Ecto neural progenitor cell (in vitro differentiated cells): Measurements from ENCODE around the gene HSF5.
"Not testable (repeated sequence)": the region's sequence is repeated elsewhere in the genome, so short reads cannot be mapped to it uniquely, and the experiment has no call there.

Experiments
- DNase-seq: peaks from one replicate; pipeline ENCODE4 v3.0.0-alpha.2; 2018; ENCODE audit warnings: low spot score

The HSF5 gene

DNA sequence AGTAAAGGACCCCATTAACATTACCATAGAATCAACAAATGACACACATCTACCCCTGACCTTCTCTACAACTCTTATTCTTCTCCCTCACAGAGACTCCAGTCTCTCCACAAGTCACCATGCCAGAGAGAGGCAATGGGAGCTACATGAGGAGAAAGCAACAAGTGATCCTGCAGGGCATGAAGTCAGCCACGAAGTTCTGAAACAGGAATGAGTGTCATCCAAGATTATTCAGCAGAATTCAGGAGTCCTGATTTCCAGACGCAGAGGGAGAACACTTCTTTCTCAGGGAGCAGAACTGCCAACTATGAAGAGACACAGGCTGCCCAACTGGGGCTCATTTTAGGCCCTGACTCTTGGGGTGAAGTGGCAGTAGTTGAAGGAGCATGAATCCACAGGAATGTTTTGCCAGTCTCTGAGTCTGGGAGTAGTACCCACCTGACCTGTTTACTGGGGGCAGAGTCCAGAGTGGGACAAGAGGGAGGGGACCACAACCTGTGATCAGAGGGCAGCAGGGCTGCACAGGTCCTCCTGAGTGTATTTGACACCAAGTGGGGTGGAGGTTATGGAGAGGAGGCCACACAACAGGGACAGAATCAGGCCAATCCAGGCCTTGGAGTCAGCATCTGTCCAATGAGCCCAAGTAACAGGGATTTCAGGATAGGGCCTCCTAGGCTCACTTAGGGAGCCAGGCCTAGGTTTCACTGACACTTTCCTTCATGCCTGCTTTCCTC, 28.6 kb upstream of the HSF5 start:
- DNase-seq: peak; percentile 58

DNA sequence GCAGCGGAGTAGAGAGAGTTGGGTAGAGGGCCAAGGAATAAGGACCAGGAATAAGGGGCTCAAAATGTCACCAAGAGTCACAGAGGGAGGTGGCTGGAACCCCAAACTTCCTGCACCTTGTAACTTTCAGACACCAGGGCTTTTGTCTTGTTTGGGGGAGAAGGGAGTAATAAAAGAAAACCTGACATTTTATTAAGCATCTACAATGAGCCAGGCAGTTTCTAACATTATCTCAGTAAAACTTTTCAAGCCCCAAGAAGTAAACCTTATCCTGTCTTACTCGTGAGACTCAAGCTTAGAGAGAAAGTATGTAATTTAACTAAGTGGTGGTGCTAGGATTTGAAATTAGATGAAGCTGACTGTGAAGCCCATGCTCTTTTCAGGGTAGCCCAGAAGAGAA, 27.1 kb upstream of the HSF5 start:
- DNase-seq: no peak

DNA sequence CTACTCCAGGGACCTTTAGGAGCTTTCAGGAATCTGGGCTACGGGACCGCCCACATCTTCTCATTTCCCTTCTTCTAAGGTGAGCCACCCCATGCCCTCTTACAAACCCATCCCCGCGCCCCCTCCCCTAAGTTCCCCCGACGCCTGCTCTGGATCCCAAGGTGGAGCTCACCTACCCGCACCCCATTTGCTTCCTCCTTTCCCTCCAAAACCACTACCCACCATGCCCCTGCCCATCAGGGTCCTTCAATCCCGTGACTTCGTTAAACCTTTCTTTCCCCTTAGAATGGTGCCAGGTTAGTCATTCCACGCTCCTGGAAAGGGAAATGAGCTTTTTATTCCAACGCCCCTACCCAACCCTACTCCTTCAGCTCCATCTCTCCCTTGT, 26.6 kb upstream of the HSF5 start:
- no peak for DNase-seq

DNA sequence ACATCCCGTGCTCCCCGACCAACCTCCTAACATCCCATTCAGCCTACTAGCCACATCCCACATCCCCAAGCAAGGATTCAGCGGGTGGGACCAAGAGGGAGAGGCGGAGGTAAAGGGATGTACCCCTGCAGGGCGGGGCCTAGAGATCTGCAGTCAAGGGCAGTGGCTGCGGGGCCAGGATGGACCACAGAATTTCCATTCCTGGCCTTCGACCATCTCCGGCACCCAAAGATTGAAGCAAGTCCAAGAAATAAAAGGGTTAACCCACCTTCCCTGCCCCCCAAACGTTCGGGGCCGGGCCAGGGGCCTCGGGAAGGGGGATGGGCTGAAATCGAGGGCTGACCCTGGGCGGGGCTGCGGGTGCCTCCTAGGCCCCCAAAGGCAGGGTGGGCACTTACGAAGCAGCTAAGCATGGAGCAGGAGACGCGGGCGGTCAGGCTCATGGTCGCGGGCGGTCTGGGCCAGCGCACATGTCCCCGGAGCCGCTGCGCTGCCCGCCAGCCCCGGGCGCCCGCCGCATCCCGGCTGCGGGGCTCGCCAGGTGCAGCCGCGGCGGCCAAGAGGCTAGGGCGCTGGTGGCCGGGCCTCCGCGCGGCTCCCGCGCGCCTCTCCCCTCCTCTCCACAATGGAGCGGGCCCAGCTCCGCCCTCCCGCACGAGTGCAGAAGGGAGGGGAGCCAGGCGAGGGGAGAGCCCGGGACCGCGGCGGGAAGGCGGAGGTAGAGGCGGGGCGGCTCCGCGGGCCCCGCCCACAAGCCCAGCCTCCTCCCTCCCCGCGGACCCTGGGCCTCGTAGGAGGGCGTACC, 26.0 kb upstream of the HSF5 start, which contains the start of gene MTMR4:
Gene MTMR4, minus strand, starts transcription at position 674 of the 805 bp plus-strand sequence. Its CDS starts 231 bp downstream, at position 443.
- DNase-seq: peak; percentile 94

DNA sequence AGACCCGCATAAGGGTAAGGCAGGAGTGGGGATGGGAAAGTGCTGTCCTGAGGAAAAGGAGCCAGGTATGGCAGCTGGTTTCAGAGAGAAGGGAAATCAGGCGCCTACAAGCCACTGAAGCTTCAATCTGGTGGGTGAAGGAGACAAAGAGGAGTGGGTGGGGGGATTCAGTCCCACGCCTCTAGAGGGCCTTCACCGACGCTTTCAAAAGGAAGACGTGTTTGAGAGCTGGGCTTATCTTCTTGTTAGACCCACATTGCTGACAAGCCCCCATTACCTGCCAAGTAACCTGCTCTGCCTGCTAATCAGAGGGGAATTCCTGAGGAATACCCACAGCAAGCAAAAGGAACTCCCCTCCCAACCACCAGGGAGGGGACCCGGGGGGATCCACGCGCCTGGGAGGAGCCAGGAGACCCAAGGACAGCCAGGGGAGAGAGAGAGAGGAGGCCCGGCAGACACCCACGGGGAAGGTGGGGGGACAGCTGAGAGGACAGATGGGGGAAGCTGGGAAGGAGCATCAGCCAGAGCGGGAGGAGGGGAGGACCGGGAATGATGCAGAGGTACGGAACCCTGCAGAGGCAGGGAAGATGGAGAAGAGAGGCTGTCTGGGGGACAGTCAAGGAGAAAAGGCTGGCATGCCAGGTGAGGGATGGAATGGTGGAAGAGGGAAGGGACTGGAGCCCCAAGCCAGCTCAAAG, 25.2 kb upstream of the HSF5 start:
- DNase-seq: no peak

DNA sequence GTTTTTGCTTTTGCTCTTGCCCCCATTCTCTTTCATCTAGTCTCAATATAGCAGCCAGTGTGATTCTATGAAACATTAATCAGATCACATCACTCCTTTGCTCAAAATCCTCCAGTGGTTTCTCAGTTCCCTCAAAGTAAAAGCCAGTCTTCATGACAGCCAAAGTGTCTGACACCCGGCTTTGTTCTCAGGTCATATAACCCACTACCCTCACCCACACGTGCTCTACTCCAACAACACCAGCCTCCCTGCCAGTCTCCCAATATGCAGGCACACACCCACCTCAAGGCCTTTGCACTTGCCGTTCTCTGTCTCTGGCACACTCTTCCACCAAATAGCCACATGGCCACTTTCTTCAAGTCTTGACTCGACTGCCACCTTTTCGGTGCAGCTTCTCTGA, 21.9 kb upstream of the HSF5 start:
- DNase-seq: no peak

DNA sequence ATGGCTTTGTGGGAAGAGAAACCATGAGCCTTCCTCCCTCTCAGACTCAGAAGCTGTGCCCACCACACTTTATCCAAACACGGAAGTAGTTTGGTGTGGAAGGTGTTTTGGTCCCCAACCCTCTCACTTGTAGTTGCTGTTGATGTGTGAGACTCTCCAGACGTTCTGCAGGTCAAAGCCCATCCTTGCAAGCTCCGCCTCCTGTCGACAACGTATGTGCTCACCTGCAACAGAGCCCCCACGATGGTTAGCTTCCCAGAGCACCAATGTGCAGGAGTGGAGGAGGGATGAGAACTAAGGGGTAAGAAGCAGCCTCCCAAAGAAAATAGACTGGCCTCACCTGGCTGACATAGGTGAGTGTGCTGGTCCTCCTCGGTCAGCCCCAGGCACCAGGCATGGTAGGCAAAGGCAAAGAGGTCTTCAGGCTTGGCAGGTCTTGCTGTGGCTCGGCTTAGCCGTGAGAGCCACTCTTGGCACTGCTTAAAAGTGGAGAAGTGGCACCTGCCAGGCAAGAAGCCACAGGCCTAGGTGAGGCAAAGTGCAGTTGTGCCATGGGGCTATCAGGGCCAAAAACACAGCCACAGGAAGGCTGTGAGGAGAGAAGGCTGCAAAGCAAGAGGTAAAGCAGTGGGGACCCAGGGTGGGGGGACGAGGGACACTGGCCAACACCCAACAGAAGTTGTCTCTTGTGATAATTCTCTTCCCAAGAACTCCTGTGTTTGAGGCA, 20.3 kb upstream of the HSF5 start:
- DNase-seq: no peak

DNA sequence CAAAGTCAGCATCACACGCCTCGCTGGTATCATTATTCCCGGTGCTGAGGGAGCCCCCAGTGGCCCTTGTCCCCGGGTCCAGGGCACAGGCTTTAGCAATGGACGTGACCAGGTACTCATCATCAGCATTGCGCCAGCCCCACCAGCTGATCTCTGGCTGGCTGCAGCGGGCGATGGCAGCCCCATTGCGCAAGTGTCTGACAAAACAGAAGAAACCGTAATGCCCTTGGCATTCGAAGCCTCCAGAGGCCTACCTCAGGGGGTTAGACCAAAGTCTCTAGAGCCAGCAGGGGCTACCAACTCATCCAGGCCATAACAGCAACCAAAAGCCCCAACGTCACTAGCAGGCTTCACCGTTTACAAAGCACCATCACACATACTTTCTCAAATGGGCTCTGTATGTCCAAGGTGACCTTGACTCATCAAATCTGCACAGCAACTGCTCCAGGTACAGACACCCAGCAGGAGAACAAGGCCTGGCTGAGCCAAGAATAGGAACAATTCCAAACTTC, 19.0 kb upstream of the HSF5 start:
- DNase-seq: no peak

DNA sequence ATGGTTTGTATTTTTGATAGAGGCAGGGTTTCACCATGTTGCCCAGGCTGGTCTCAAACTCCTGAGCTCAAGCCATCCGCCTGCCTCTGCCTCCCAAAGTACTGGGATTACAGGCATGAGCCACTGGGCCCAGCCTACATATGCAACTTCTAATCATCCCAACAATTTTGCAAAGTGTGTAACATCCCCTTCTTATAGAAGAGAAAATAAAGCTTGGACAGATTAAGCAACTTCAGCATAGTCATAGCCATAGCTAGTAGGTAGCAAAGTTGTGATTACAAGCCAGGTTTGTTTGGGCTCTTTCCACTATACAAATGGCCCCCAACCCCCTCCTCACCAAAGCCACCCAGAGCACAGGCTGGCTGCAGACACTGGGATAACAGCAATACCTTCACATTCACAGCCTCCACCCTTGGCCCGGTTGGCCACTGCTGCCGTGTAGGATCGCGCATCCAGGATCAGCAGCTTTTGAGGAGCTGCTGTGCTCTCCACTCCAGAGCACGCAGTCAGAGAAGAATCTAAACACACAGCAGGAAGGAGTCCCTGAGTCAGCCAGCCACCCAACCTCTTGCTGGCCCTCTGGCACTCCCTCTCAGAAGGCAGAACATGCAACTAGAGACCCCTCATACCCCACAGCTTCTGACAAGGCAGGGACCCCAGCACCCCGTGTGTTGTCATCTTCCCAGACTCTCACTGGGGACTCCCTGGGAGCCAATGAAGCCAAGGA, 18.3 kb upstream of the HSF5 start:
- DNase-seq: no peak

DNA sequence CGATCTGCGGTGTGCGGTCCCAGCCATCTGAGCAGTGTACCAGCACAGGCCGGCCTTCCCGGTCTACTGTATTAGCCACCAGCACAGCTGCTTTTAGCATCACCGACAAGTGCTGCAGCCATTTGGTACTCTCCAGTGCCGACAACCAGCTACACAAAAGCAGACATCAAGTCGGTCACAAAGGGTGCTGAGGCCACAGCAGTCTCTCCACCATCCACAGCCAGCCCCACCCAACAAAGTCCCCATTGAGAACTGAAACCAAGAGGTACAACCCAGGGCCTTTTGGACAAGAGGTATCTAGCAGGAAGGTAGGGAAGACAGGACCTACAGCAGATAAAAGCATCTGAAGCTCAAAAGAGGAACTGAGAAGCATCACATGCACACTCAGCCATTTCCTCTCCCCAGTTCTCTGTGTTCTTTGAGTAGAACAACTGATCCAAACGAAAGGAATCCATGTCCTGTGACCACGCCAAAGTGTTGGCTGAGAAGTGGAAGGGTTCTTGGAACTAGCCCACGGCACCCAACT, 16.7 kb upstream of the HSF5 start:
- DNase-seq: no peak

DNA sequence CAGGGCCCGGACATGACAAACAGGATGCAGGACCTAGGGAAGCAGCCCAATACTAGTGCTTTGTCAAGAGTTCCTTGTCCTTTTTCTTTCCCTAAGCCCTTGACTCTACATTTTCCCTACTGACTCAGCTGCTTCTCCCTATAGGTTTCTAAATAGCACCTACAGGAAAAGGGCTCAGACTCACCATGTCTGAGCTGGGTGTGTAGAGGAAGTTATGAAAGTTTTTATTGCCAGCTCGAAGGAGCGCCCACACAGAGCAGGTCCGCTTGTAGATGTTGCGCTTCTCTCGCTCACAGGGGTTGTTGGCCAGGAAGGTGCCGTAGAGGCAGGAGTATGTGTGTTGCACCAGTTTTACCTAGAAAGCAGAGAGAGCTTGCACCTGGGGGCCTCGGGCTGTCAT, 15.7 kb upstream of the HSF5 start:
- DNase-seq: no peak

DNA sequence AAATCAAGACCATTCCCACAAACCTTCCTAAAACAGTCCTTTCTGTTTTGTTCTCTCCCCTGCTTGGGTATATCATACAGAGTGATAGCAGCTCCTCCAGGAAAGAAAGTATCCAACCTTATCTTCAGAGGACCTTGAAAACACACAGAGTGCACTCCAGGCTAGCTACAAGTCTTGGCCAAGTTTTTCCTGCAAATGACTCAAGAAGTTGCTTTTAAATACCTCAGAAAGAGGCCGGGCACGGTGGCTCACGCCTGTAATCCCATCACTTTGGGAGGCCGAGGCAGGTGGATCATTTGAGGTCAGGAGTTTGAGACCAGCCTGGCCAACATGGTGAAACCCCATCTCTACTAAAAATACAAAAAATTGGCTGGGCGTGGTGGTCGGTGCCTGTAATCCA, 14.9 kb upstream of the HSF5 start:
- not testable (repeated sequence) for DNase-seq

DNA sequence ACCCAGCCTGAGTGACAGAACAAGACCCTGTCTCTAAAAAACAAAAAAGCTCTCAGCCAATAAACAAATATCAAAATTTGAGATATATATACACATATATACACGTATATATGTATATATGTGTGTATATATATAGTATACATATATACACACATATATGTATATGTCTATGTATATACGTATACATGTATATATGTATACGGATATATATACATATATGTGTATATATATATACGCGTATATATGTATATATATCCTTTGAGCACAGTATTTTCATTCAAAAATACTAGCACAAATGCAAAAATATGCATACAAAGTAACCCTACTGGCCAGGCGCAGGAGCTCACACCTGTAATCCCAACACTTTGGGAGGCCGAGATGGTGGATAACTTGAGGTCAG, 13.2 kb upstream of the HSF5 start:
- DNase-seq: no peak

DNA sequence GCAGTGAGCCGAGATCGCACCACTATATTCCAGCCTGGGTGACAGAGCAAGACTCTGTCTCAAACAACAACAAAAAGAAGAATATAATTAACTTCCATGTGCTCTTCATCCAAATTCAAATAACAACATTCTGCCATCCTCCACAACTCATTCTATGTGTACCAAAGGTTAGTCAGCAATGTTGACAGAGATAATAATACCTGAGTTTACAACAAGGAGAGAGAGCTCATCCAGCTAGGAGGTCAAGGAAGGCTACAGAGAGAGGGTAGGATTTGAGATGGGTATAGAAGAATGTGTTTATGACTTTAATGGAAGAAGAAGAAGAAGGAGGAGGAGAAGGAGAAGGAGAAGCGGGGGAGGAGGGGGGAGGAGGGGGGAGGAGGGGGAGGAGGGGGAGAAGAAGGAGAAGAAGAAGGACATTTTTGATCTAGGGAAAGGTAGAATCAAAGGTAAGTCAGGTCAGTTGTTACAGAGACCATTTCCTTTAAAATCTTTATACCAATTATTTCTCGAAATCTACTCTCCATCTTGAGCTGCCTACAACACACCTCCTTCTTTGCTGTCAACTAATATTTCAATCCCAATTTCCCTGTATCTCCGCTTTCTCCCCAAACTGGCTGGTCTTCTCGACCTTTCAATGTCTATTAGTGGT, 10.1 kb upstream of the HSF5 start:
- DNase-seq: no peak

DNA sequence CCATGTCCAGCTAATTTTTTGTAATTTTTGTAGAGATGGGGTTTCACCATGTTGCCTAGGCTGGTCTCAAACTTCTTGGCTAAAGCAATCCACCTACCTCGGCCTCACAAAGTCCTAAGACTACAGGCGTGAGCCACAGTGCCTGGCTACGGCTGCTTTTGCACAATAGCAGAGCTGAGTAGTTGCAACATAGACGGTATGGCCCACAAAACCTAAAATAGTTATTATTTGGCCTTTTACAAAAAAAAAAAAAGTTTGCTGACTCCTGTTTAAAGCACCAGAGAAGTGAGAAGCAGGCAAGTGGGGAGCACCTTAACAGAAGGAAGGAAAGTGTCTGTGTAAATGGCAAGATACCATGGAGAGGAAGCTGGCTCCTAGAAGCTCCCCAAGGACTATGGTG, 5.3 kb upstream of the HSF5 start:
- DNase-seq: no peak

DNA sequence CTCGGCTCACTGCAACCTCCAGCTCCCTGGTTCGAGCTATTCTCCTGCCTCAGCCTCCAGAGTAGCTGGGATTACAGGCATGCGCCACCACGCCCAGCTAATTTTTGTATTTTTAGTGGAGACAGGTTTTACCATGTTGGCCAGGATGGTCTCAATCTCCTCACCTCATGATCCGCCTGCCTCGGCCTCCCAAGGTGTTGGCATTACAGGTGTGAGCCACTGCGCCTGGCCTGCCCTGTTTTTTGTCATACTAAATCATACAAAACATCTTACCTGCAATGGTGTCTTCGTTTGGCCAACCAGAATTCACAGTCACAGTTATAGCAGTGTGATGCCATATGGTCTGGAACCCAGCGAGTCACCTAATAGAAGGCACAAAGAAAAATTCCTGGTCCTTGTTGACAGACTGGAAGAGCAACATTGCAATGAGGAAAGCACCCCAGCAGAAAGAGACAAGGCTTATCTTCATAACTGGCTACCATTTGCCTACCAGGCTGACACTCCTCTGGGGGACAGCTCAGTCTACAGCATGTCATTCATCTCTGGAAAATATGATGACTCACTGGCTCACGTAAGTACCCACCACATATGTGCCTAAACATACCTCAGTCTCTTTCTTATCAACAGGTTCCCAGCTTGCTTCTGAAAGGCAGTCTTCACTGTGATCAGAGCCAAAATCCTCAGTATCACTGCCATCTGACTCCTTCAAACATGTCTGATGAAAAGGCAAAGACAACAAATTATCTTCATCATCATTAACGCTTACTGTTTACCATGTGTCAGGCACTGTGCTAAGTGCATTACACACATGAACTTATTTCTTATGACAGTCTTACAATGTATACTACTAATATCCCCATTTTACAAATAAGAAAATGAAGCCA, 4.3 kb upstream of the HSF5 start:
- DNase-seq: no peak

DNA sequence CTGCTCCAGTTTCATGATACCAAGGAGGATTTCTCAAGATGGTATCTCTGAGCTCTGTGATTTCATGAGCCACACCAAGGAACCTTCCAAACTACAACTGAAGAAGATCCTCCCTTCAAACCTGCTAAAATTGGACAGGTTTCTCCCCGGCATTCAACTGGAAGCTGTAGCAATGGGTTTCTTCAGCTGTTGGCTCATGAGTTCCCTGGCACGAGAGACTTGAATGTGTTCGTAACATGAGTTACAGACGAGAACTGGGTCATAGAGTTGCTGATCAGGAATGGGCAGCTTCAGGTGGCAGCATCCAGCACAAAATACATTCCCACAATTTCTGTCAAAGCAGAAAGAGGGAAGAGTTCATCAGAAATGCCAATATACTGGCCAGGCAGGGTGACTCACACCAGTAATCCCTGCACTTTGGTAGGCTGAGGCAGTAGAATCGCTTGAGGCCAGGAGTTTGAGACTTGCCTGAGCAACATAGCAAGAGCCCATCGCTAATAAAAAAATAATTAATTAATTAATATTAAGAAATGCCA, 3.4 kb upstream of the HSF5 start:
- no peak for DNase-seq

DNA sequence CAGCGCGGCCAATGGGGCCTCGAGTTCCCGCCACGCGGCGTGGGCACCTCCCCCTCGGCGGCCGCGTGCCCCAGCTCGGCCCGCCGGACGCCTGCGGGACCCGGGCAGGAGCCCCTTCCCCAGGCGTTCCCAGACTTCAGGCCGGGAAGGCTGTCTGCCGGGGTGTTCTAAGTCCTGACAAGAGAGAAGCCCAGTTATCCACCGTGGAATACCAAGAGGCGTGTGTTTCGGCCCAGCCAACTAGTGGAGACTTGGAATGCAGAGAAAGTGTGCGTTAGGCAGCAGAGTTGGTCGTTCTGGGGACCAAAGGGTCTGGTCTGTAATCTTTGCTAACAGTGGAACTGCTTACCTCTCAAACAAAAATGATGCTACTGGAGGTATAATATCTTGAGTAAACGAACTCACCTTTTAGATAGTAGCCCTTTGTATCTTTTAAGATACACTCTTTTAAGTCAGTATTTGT, 251 bp upstream of the HSF5 start:
- no peak for DNase-seq

DNA sequence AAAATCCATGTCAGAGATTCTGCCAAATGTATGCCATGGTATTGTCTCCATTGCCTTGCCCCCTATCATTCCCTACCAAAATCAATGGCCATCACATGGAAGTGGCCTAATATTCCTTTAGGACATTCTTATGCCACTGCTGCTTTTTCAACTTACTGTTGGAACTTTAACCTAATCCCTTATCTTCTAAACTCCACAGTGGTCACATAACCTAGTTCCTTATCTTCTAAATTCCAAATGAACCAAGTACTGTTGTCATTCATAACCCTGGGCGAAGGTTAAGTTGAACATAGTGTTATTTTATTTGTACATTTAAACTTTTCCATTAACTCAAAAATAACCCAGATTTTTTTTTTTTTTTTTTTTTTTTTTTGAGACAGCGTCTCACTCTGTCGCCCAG, 3.6 kb downstream of the HSF5 start:
- no peak for DNase-seq
